Smooth muscle cell (in vitro differentiated cells): ENCODE results near the gene RPS6KA5. TPM values are rescaled to one million over a fixed set of nuclear protein-coding genes. Genes with fewer than 3 reads are reported as not detected.

ENCODE experiments used
- DNase-seq: peaks from one replicate; lab custom pipeline; 2025; ENCODE audit not compliant: unreplicated experiment; lab: John Stamatoyannopoulos, UW
- H2AFZ ChIP-seq: fragments of 200-600 bp; sonication (generic); 2 replicates; pipeline ENCODE4 v1.6.0; 2016; ENCODE audit warnings: antibody characterized with exemption, low read depth, mild to moderate bottlenecking
- H3F3A ChIP-seq: fragments of 200-600 bp; sonication (generic); 2 replicates; pipeline ENCODE4 v1.6.0; 2017; ENCODE audit warnings: antibody characterized with exemption, low read depth
- H3K27ac ChIP-seq: fragments of 200-600 bp; sonication (generic); 2 replicates; pipeline ENCODE4 v1.5.1; 2016; ENCODE audit warnings: low read depth, mild to moderate bottlenecking
- H3K27me3 ChIP-seq: fragments of 200-600 bp; sonication (generic); 2 replicates; pipeline ENCODE4 v1.6.1; 2016; ENCODE audit warnings: low read depth, mild to moderate bottlenecking
- H3K36me3 ChIP-seq: fragments of 200-600 bp; sonication (generic); 2 replicates; pipeline ENCODE4 v1.5.1; 2016; ENCODE audit warnings: low read depth
- H3K4me1 ChIP-seq: fragments of 200-600 bp; sonication (generic); 2 replicates; pipeline ENCODE4 v1.5.1; 2016; ENCODE audit warnings: low read depth
- H3K4me2 ChIP-seq: fragments of 200-600 bp; sonication (generic); 2 replicates; pipeline ENCODE4 v1.6.0; 2016; ENCODE audit warnings: mild to moderate bottlenecking
- H3K4me3 ChIP-seq: fragments of 200-600 bp; sonication (generic); 2 replicates; pipeline ENCODE4 v1.5.1; 2016; ENCODE audit warnings: mild to moderate bottlenecking
- H3K79me2 ChIP-seq: fragments of 200-600 bp; sonication (generic); 2 replicates; pipeline ENCODE4 v1.6.0; 2016; ENCODE audit warnings: low read depth, mild to moderate bottlenecking
- H3K9ac ChIP-seq: fragments of 200-600 bp; sonication (generic); 2 replicates; pipeline ENCODE4 v1.6.0; 2016; ENCODE audit warnings: low read depth
- H3K9me3 ChIP-seq: fragments of 200-600 bp; sonication (generic); replicated peaks from 2 replicates; pipeline ENCODE4 v1.5.1; 2016; ENCODE audit warnings: low read depth
- H4K20me1 ChIP-seq: fragments of 200-600 bp; sonication (generic); 2 replicates; pipeline ENCODE4 v1.6.0; 2016; ENCODE audit warnings: low read depth
- CTCF ChIP-seq: fragments of 200-600 bp; sonication (generic); IDR thresholded peaks from 2 replicates; pipeline ENCODE4 v1.5.1; 2017; ENCODE audit warnings: borderline replicate concordance, mild to moderate bottlenecking, antibody characterized with exemption; ENCODE audit not compliant: insufficient read depth, poor library complexity, severe bottlenecking
- WGBS: methylation state at CpG from one replicate; pipeline ENCODE4 v1.1.7; 2016; ENCODE audit warnings: low lambda C conversion rate; 5-methylcytosine and 5-hydroxymethylcytosine counted together
- polyA plus RNA-seq: library from polyadenylated mRNA; unstranded; fragments of >200 nt; fragmentation: Nextera tagmentation; extraction: Ambion mirVana; gene quantifications from 2 replicates; pipeline ENCODE4 v1.2.1, GENCODE V29; 2016
- total RNA-seq: library from RNA; depleted of rRNA; stranded (reverse); fragments of >200 nt; gene quantifications from 2 replicates; pipeline ENCODE4 v1.2.3, GENCODE V29; 2014

RPS6KA5 gene
- total and polyA plus RNA-seq, 2 experiments from 2014 or later, result 1.0 to 1.5 TPM

GRCh38 chr14:90991690-90992443 lies 68.6 kb downstream of the RPS6KA5 start:
- Histone ChIP-seq H3K9me3 (no peaks in the 10 kb centered on the region), H3K36me3 (no peaks in the 10 kb centered on the region), H2AFZ (no peak overlapping the region), H4K20me1 (no peaks in the 10 kb centered on the region), H3K9ac (no peak overlapping the region), H3K4me1 (no peaks in the 10 kb centered on the region), H3K27me3 (no peaks in the 10 kb centered on the region), H3K79me2 (no peaks in the 10 kb centered on the region), H3F3A (no peaks in the 10 kb centered on the region), H3K27ac (no peak overlapping the region), H3K4me3 (no peak overlapping the region), H3K4me2 (no peak overlapping the region)
- DNase-seq, result no peak
- TF ChIP-seq CTCF, result no peak

GRCh38 chr14:90990141-90990540 lies 70.3 kb downstream of the RPS6KA5 start:
- H3K4me1 ChIP-seq, result no peaks in the 10 kb centered on the region
- no peak overlapping the region for H3K4me2 ChIP-seq
- no peak overlapping the region for H3K4me3 ChIP-seq
- H2AFZ ChIP-seq, result no peak overlapping the region
- DNase-seq, result no peak
- H3K9me3 ChIP-seq, result no peaks in the 10 kb centered on the region
- no peaks in the 10 kb centered on the region for H3K36me3 ChIP-seq
- no peak overlapping the region for H3K27ac ChIP-seq
- H3K79me2 ChIP-seq, result no peaks in the 10 kb centered on the region
- 87% methylated on average over 3 of the region's 3 CpGs for WGBS
- H3K27me3 ChIP-seq, result no peaks in the 10 kb centered on the region
- no peak for TF ChIP-seq CTCF
- no peak overlapping the region for H3K9ac ChIP-seq
- H3F3A ChIP-seq, result no peaks in the 10 kb centered on the region
- no peaks in the 10 kb centered on the region for H4K20me1 ChIP-seq

GRCh38 chr14:90987140-90987539 lies 73.3 kb downstream of the RPS6KA5 start:
- H3K27ac ChIP-seq, result peak overlapping the region; percentile 65
- no peaks in the 10 kb centered on the region for H3K36me3 ChIP-seq
- H3K4me2 ChIP-seq, result no peak overlapping the region
- H3K4me3 ChIP-seq, result no peak overlapping the region
- no peaks in the 10 kb centered on the region for H3K79me2 ChIP-seq
- no peaks in the 10 kb centered on the region for H3K27me3 ChIP-seq
- H3K9me3 ChIP-seq, result no peaks in the 10 kb centered on the region
- no peak for DNase-seq
- TF ChIP-seq CTCF, result no peak
- H2AFZ ChIP-seq, result no peak overlapping the region
- WGBS, result 83% methylated on average over 1 of the region's 1 CpG
- no peak overlapping the region for H3K9ac ChIP-seq
- H3F3A ChIP-seq, result no peaks in the 10 kb centered on the region
- H4K20me1 ChIP-seq, result no peaks in the 10 kb centered on the region
- H3K4me1 ChIP-seq, result no peaks in the 10 kb centered on the region

- H3K4me2 ChIP-seq, result no peak overlapping the region
- no peaks in the 10 kb centered on the region for H3F3A ChIP-seq
- H3K4me1 ChIP-seq, result no peaks in the 10 kb centered on the region
- WGBS, result 74% methylated on average over 1 of the region's 1 CpG
- no peaks in the 10 kb centered on the region for H3K36me3 ChIP-seq
- H3K4me3 ChIP-seq, result no peak overlapping the region
- no peak for DNase-seq
- no peaks in the 10 kb centered on the region for H3K79me2 ChIP-seq
- TF ChIP-seq CTCF, result no peak
- H3K27ac ChIP-seq, result peak overlapping the region; percentile 65
- H3K9ac ChIP-seq, result no peak overlapping the region
- H3K9me3 ChIP-seq, result no peaks in the 10 kb centered on the region
- H2AFZ ChIP-seq, result no peak overlapping the region
- no peaks in the 10 kb centered on the region for H3K27me3 ChIP-seq
- H4K20me1 ChIP-seq, result no peaks in the 10 kb centered on the region
Observed at GRCh38 chr14:90986510-90986909, 73.9 kb downstream of the RPS6KA5 start.
